HepG2 (cell line): ENCODE data around the gene ABCC3. TPM values are rescaled to one million over a fixed set of nuclear protein-coding genes. Genes with fewer than 3 reads are reported as not detected.

Experiments
- AHR ChIP-seq: IDR thresholded peaks from 2 replicates; pipeline ENCODE4 v1.6.1; 2018; ENCODE audit warnings: missing genetic modification reagents, missing compliant biosample characterization
- CHD2 ChIP-seq: IDR thresholded peaks from 2 replicates; pipeline ENCODE4 v1.6.1; 2011; ENCODE audit warnings: low read depth, low read length, improper control_type of control experiment
- GABPA ChIP-seq, 2 experiments: IDR thresholded peaks; 2 replicates each; pipeline ENCODE4 v1.6.1; 2011 to 2016; ENCODE audit warnings: low read depth in 2 of 2, low read length in 1 of 2, missing biosample characterization in 1 of 2, missing genetic modification characterization in 1 of 2
- GTF2F1 ChIP-seq: fragments of 150-350 bp; IDR thresholded peaks from 2 replicates; pipeline ENCODE4 v1.6.1; 2014; ENCODE audit warnings: low read length
- IKZF1 ChIP-seq: fragments of 450-650 bp; IDR thresholded peaks from 2 replicates; pipeline ENCODE4 v1.7.1; 2016
- MIER3 ChIP-seq: IDR thresholded peaks from 2 replicates; pipeline ENCODE4 v1.6.1; 2016; ENCODE audit warnings: missing compliant biosample characterization, borderline replicate concordance
- NFATC3 ChIP-seq: sonication (generic); formaldehyde crosslinking; IDR thresholded peaks from 2 replicates; pipeline ENCODE4 v1.5.1; 2020; ENCODE audit warnings: mild to moderate bottlenecking, missing genetic modification reagents
- PLSCR1 ChIP-seq: sonication (generic); formaldehyde crosslinking; IDR thresholded peaks from 2 replicates; pipeline ENCODE4 v1.5.0; 2020; ENCODE audit warnings: missing genetic modification reagents, mild to moderate bottlenecking, borderline replicate concordance
- RXRA ChIP-seq: sonication (generic); formaldehyde crosslinking; IDR thresholded peaks from 2 replicates; pipeline ENCODE4 v1.5.1; 2020; ENCODE audit warnings: missing genetic modification reagents
- SATB2 ChIP-seq: sonication (generic); formaldehyde crosslinking; IDR thresholded peaks from 2 replicates; pipeline ENCODE4 v1.5.0; 2020; ENCODE audit warnings: missing genetic modification reagents
- TEAD3 ChIP-seq: optimal IDR thresholded peaks from 2 replicates; pipeline ENCODE3; 2016; ENCODE audit warnings: borderline replicate concordance
- XRCC5 ChIP-seq: fragments of 200-400 bp; formaldehyde crosslinking; optimal IDR thresholded peaks from 2 replicates; pipeline ENCODE3; 2017; ENCODE audit warnings: mild to moderate bottlenecking, low read length
- ZBTB43 ChIP-seq: sonication (generic); formaldehyde crosslinking; conservative IDR thresholded peaks from 2 replicates; pipeline ENCODE4 v1.4.0; 2020; ENCODE audit warnings: missing genetic modification reagents
- ZIK1 ChIP-seq: sonication (generic); formaldehyde crosslinking; IDR thresholded peaks from 2 replicates; pipeline ENCODE4 v1.5.0; 2020; ENCODE audit warnings: mild to moderate bottlenecking, low read depth, missing genetic modification reagents, borderline replicate concordance
- ZNF235 ChIP-seq: sonication (generic); formaldehyde crosslinking; IDR thresholded peaks from 2 replicates; pipeline ENCODE4 v1.8.1; 2023; ENCODE audit warnings: mild to moderate bottlenecking, missing genetic modification reagents, borderline replicate concordance
- ZNF276 ChIP-seq: sonication (generic); formaldehyde crosslinking; IDR thresholded peaks from 2 replicates; pipeline ENCODE4 v1.4.0; 2020; ENCODE audit warnings: mild to moderate bottlenecking, low read depth, missing genetic modification reagents
- ZNF296 ChIP-seq: sonication (generic); formaldehyde crosslinking; conservative IDR thresholded peaks from 2 replicates; pipeline ENCODE4 v1.5.0; 2020; ENCODE audit warnings: mild to moderate bottlenecking, missing genetic modification reagents
- ZNF329 ChIP-seq: sonication (generic); formaldehyde crosslinking; IDR thresholded peaks from 2 replicates; pipeline ENCODE4 v1.9.0; 2021; ENCODE audit warnings: low read depth, mild to moderate bottlenecking, missing genetic modification reagents
- ZNF562 ChIP-seq: sonication (generic); formaldehyde crosslinking; IDR thresholded peaks from 2 replicates; pipeline ENCODE4 v1.8.0; 2022; ENCODE audit warnings: missing genetic modification reagents, borderline replicate concordance
- polyA plus RNA-seq, 8 experiments: library from polyadenylated mRNA; depleted of rRNA in 3 of 8; stranded (reverse) in 7 of 8; unstranded in 1 of 8; fragments of >200 nt; fragmentation: Illumina TruSeq in 4 of 8; extraction: Trizol in 4 of 8; gene quantifications; 2 replicates each; pipeline versions ENCODE4 v1.2.1 to v1.2.3, GENCODE V29; 2011 to 2016; ENCODE audit warnings: low read depth in 4 of 8, missing spikeins in 1 of 8, mixed read lengths in 1 of 8; ENCODE audit not compliant: insufficient read depth in 1 of 8
- total RNA-seq, 5 experiments: library from RNA; depleted of rRNA; stranded (reverse); fragments of >200 nt; fragmentation: Illumina TruSeq; extraction: Trizol; gene quantifications; 2 replicates each; pipeline ENCODE4 v1.2.3, GENCODE V29; 2016; ENCODE audit warnings: low read depth in 1 of 5
- TF ChIP-seq, protein P1 (sequence below): sonication (generic); formaldehyde crosslinking; IDR thresholded peaks from 2 replicates; pipeline ENCODE4 v1.5.0; 2020; ENCODE audit warnings: mild to moderate bottlenecking, missing genetic modification reagents
- TF ChIP-seq, protein P2 (sequence below): IDR thresholded peaks from 2 replicates; pipeline ENCODE4 v1.6.1; 2016; ENCODE audit warnings: missing biosample characterization, missing genetic modification reagents, low read depth

ABCC3 gene
- total and polyA plus RNA-seq, 2 of the 13 experiments (the other 11 are each of a cell fraction or from before 2014, with no cell fraction given), result 25.2 to 50.7 TPM

GRCh38 chr17:50679008-50679544 is 44.4 kb downstream of the ABCC3 start (continued):
- TF ChIP-seq ZBTB43 (CRISPR knock-in tag), result no peak
- no peak; the same call in 1 of the 2 replicates for TF ChIP-seq RXRA (CRISPR knock-in tag)
- no peak for TF ChIP-seq GTF2F1
- TF ChIP-seq ZNF329, result no peak
- no peak for TF ChIP-seq ZNF562 (CRISPR knock-in tag)
- no peak for TF ChIP-seq GABPA (IDR thresholded peaks at IDR 0.05; ENCODE audit: low read depth, low read length)
- TF ChIP-seq GABPA (CRISPR knock-in tag; IDR thresholded peaks at IDR 0.05; ENCODE audit: low read depth), result no peak
- no peak for TF ChIP-seq CHD2
- TF ChIP-seq SATB2 (CRISPR knock-in tag), result no peak
- no peak for TF ChIP-seq MIER3 (CRISPR knock-in tag)
- no peak for TF ChIP-seq ZNF235 (CRISPR knock-in tag)
- TF ChIP-seq AHR, result 0 out of 2 replicates have a peak, but pooled peaks have one; percentile 35
- no peak for TF ChIP-seq XRCC5
- no peak for TF ChIP-seq IKZF1
- no peak for TF ChIP-seq ZNF296 (CRISPR knock-in tag)
- peak; percentile 80 for TF ChIP-seq TEAD3 (CRISPR knock-in tag)
- TF ChIP-seq, protein P1, sequence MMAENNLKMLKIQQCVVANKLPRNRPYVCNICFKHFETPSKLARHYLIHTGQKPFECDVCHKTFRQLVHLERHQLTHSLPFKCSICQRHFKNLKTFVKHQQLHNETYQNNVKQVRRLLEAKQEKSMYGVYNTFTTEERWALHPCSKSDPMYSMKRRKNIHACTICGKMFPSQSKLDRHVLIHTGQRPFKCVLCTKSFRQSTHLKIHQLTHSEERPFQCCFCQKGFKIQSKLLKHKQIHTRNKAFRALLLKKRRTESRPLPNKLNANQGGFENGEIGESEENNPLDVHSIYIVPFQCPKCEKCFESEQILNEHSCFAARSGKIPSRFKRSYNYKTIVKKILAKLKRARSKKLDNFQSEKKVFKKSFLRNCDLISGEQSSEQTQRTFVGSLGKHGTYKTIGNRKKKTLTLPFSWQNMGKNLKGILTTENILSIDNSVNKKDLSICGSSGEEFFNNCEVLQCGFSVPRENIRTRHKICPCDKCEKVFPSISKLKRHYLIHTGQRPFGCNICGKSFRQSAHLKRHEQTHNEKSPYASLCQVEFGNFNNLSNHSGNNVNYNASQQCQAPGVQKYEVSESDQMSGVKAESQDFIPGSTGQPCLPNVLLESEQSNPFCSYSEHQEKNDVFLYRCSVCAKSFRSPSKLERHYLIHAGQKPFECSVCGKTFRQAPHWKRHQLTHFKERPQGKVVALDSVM (CRISPR knock-in tag), result no peak
- no peak for TF ChIP-seq ZNF276 (CRISPR knock-in tag)
- TF ChIP-seq ZIK1 (CRISPR knock-in tag), result no peak
- no peak for TF ChIP-seq PLSCR1 (CRISPR knock-in tag)
- TF ChIP-seq NFATC3 (CRISPR knock-in tag), result no peak
- TF ChIP-seq, protein P2, sequence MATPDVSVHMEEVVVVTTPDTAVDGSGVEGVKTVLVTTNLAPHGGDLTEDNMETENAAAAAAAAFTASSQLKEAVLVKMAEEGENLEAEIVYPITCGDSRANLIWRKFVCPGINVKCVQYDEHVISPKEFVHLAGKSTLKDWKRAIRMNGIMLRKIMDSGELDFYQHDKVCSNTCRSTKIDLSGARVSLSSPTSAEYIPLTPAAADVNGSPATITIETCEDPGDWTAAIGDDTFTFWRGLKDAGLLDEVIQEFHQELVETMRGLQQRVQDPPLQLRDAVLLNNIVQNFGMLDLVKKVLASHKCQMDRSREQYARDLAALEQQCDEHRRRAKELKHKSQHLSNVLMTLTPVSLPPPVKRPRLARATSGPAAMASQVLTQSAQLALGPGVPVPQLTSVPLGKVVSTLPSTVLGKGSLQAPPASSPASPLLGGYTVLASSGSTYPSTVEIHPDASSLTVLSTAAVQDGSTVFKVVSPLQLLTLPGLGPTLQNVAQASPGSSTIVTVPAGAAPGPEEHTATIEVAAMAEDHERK, result no peak
